HG03135 (cell line): Measurements from ENCODE around the gene PAX8.

Source experiments
- ATAC-seq: cut with Tn5 transposase; IDR thresholded peaks from one replicate; pipeline ENCODE4 v1.9.1; 2021; ENCODE audit warnings: mild to moderate bottlenecking, moderate library complexity; ENCODE audit not compliant: unreplicated experiment

The PAX8 gene

DNA sequence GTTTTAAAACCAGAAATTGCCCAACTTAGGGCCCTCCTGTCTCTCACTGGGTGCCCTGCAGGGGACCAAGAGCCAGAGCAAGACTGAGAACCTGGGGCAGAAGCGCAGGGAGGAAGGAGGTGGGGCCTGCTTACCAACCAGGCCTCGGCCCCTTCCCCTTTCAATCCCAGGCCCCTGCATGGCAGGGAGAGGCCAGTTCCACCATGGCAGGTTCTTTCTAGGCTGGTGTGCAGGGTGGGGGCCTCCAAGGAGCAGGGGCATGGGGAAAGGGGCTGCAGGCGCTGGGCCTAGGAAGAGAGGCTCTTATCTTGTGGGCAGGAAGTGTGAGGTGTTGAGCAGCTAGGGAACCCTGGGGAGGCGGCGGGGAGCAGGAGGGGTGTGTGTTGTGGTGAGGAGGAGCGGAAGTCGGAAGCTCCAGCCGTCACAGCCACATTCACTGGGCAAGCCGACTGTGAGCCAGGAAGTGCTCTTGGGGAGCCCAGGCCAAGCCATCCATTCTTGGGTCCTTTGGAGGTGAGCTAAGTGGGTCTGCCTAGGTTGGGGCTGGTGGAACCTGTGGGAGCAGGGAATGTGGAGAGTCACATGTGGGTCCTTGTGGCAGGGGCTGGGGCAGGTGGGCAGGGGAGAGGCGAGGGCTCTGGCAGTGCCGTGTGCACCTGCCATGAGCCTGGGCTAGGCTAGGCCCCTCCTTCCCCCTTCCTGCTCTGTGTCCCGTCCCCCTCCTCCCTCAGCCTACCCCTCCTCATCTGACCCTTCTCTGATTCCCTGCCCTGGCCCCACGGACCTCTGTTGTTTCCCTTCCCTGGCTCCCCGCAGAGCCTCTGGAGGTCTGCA lies 105.0 kb downstream of the PAX8 start, which contains the start of gene PSD4:
Gene PSD4 (plus strand): TSS at position 430 of the 834 bp plus-strand sequence. CDS start 8,486 bp downstream, outside the sequence.
- ATAC-seq, result peak; percentile 78

DNA sequence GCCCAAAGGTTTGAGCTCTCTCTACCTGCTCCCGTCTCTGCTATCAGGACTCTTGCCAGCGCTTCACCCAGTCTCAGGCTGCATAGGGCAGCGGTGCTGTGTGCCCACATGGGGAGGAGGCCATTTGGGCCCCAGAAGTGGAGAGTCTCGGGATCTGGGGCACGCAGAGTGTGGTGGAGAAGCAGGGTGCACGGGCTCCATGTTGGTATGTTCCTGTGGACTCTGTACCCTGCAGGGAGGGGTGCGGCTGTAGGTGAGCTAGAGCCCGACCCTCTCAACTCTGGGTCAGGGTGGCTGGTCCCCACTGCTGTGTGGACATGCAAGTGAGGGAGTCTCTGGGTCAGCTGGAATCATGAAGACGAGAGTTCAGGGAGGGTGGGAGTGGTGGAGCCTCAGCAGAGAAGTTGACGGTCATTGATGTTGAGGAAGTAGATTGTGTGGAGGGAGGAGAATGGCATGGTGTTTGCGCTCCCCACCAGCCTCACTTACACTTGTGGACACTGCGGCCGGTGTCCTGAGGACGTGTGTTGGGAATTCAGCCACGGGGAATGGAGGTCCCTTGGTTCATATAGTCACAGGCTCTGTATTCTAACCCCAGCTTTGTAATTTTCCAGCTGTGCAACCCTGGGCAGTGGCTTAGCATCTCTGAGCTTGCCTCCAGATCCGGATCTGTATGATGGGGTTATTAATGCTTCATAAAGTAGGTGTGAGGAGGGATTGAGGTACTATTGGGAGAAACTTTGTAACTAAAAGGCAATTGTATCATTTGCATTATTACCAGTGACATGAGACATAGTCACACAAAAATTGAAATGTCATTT lies 105.8 kb downstream of the PAX8 start:
- ATAC-seq, result no peak

- no peak for ATAC-seq
Observed at GRCh38 chr2:113171334-113172075, 107.2 kb downstream of the PAX8 start.

- ATAC-seq, result no peak
Observed at GRCh38 chr2:113169586-113169985, 109.1 kb downstream of the PAX8 start.

DNA sequence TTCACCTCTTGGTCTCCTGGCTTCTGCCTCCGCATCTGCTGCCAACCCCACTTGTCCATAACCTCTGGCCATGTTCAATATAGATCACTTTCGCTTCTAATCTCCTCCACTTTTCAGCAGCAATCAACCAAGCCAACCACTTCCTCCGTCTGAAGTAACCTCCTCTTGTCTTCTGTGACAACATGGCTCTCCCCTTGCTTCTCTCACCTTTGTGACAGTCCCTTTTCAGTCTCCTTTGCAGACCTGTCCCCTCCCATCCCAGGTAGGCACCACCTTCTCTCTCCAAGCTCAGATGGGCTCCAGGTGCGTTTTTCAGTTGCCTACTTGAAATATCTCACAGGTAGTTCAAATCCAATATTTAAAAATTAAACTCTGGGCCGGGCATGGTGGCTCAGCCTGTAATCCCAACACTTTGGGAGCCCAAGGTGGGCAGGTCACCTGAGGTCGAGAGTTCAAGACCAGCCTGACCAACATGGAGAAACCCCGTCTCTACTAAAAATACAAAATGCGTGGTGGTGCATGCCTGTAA lies 109.7 kb downstream of the PAX8 start:
- no peak for ATAC-seq

DNA sequence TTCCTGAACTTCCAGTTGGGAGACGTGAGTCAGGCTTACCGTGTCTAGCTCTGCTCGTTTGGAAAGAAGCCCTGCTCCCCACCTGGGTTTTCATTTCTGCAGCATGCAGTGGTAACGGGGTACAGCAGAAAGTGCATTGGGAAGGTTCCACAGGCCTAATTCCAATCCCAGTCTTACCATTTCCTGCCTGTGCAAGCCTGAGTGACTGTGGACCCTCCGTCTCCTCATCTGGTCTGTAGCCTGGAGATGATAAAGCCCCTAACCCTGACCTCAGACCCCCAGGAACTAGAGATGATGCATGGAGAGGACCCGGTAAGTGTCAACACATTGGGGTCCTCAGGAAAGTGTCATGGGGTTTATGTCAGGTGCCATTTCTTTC lies 110.8 kb downstream of the PAX8 start:
- ATAC-seq, result no peak

DNA sequence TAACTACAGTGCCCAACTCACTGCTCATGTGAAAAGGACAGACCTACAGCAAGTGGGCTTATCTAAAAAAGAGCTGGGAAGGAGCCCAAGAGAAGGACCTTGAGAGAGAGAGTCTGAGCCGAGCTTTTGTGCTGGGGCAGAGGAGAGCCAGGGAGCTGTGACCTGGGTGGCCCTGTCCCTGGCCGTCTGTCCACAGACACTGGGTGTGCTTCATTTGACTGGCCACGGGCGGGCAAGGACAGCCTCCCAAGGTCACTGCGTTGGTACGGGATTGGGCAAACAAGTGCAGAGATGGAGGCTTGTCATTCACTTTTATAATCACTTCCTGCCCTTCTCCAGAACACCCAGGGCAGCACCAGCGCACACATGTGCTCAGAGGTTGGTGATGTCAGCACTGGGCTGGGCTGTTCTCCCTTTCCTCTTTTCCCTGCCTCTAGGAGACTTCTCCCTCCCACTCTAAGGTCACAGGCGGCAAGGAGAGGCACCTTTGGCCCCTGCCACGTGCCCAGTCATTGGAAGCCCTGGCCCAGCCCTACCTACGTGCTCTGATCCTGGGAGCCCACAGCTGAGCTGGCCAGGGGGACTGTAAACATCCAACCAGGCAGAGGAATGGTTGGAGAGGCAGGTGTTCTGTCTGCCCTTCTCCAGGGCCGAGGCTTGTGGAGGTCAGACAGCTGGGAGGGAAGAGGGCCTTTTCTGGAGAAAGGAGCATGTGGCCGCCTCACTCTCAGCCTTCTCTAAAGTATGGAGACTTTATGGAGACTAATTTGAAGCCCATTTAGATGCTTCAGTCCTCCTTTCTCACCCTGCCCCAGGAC lies 111.4 kb downstream of the PAX8 start:
- ATAC-seq, result no peak

GRCh38 chr2:113166187-113166645 lies 112.5 kb downstream of the PAX8 start:
- no peak for ATAC-seq
